ENCODE measurements around the gene CHST7. TPM values are rescaled to one million over a fixed set of nuclear protein-coding genes. Genes with fewer than 3 reads are reported as not detected.

Gene CHST7
- total and polyA plus RNA-seq, 10 of the 15 experiments (the other 5 are each of a cell fraction or from before 2014, with no cell fraction given), result 0.58 to 11.0 (median 5.4) TPM

DNA sequence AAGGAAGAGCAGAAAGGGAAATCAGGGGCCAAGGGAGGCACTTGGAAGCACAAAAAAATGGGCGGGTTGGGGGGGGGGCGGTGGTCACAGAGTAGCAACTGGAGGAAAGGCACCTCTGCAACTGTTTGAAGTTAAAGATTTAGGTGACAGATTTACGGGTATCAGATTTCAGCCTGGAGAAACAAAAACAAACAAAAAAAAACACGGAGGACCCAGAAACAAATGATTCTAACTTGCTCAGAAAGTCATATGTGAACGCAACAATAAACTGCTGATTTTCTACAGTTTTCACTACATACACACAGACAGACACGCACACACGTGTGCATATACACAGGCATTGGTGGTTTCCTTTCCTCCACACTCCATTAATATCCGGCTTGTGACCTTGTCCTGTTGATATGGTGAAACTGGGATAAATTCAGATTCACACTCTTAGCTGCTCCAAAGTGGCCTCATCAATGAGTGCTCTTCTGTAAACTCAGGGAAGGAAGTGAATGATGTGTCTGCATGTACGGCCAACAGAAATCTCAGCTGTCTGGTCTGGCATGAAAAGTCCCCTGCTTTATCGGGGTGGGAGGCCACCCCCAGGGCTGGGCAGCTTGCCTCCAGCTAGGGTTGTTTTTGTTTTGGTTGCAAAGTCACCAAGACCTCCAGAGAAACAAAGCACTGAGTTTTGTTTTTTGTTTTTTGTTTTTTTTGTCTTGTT, 54.3 kb downstream of the CHST7 start (continued):
- TF ChIP-seq JUNB (IDR thresholded peaks at IDR 0.05), result no peak
- TF ChIP-seq NFYB (IDR thresholded peaks at IDR 0.05; ENCODE audit: insufficient read depth, low read depth, low read length), result no peak
- TF ChIP-seq ZNF207 (IDR thresholded peaks at IDR 0.05; ENCODE audit: borderline replicate concordance), result no peak
- no peak for TF ChIP-seq SIN3A (IDR thresholded peaks at IDR 0.05; ENCODE audit: low read depth, low read length)
- TF ChIP-seq TCF7 (IDR thresholded peaks at IDR 0.05; ENCODE audit: borderline replicate concordance), result no peak

- H3K4me2 ChIP-seq (ENCODE audit: control insufficient read depth, insufficient read depth), result peak overlapping the region; percentile 66
- H4K20me1 ChIP-seq (ENCODE audit: control insufficient read depth, insufficient read depth), result no peaks in the 10 kb centered on the region
- ATAC-seq, result peak; percentile 94
- H3K4me1 ChIP-seq (ENCODE audit: control insufficient read depth, insufficient read depth, low read length), result peaks cover 33% of the 10 kb centered on the region
- ChIA-PET SMC1A (ENCODE audit: uncharacterized antibody, unreplicated experiment) (interaction anchor here (0.8 to 2.6 kb wide), 18 partner anchors 7 to 220 kb away, joined by 3 to 33 read pairs (median 4); no protein-coding TSS in a partner anchor), CTCF (interaction anchor here (0.6 to 2.8 kb wide), 10 partner anchors 9 to 400 kb away, joined by 3 to 14 read pairs (median 3); no protein-coding TSS in a partner anchor), RAD21 (ENCODE audit: unreplicated experiment) (interaction anchor here (0.7 to 3.0 kb wide), 17 partner anchors 9 to 91 kb away, joined by 3 to 21 read pairs (median 4); no protein-coding TSS in a partner anchor), POLR2A (interaction anchor here (0.5 to 2.5 kb wide), 11 partner anchors 9 to 877 kb away, joined by 3 to 8 read pairs (median 4); no protein-coding TSS in a partner anchor)
- in situ Hi-C loops (cut with MboI), result no loop called here
- no peaks in the 10 kb centered on the region for H3K9me3 ChIP-seq (replicated peaks; ENCODE audit: control insufficient read depth, insufficient read depth, low read length)
- DNase-seq (ENCODE audit: low read depth, low spot score), result peak; percentile 91
- intact Hi-C loops (cut with micrococcal nuclease; ENCODE audit: unreplicated experiment), result loop anchor here (1.0 to 2.0 kb wide), 3 partner anchors 8 to 82 kb away; no protein-coding TSS in a partner anchor
- H3K79me2 ChIP-seq (ENCODE audit: control insufficient read depth, insufficient read depth, low read length), result no peaks in the 10 kb centered on the region
- peak overlapping the region; percentile 56 for H3K9ac ChIP-seq (ENCODE audit: control insufficient read depth, insufficient read depth, low read length)
- FAIRE-seq, result peak; percentile 87
- no peak overlapping the region for H2AFZ ChIP-seq (ENCODE audit: control insufficient read depth, low read depth, low read length)
- no TSS peak for BruUV-seq (replicated peaks)
- peak overlapping the region; percentile 85 for H3K27ac ChIP-seq (ENCODE audit: control insufficient read depth, insufficient read depth)
- H3K4me3 ChIP-seq, result no peak overlapping the region
- H3K27me3 ChIP-seq (replicated peaks in 1 of 2; ENCODE audit: control insufficient read depth in 2 of 2, insufficient read depth in 2 of 2, low read length in 1 of 2), result no peaks in the 10 kb centered on the region
- WGBS (ENCODE audit: insufficient coverage, insufficient replicate concordance, low lambda C conversion rate, missing lambda C conversion rate), result 2% methylated on average over 6 of the region's 6 CpGs
- no peaks in the 10 kb centered on the region; a peak in 1 of 4 replicates for H3K36me3 ChIP-seq (ENCODE audit: control insufficient read depth in 2 of 2, insufficient read depth in 2 of 2, low read length in 1 of 2)
- TF ChIP-seq MTA2 (IDR thresholded peaks at IDR 0.05; ENCODE audit: low read depth), result peak; percentile 68
- TF ChIP-seq WRNIP1 (IDR thresholded peaks at IDR 0.05; ENCODE audit: borderline replicate concordance, low read depth, low read length), result no peak
- no peak; the same call in 1 of the 2 replicates for TF ChIP-seq ZNF687 (IDR thresholded peaks at IDR 0.05)
- peak; percentile 93 for TF ChIP-seq EED (IDR thresholded peaks at IDR 0.05; ENCODE audit: low read depth)
- TF ChIP-seq IRF4 (IDR thresholded peaks at IDR 0.05; ENCODE audit: low read depth, low read length), result peak; percentile 88
- TF ChIP-seq CBFB (IDR thresholded peaks at IDR 0.05; ENCODE audit: low read depth), result peak; percentile 33; the same call in 1 of the 2 replicates
- TF ChIP-seq, protein P1, sequence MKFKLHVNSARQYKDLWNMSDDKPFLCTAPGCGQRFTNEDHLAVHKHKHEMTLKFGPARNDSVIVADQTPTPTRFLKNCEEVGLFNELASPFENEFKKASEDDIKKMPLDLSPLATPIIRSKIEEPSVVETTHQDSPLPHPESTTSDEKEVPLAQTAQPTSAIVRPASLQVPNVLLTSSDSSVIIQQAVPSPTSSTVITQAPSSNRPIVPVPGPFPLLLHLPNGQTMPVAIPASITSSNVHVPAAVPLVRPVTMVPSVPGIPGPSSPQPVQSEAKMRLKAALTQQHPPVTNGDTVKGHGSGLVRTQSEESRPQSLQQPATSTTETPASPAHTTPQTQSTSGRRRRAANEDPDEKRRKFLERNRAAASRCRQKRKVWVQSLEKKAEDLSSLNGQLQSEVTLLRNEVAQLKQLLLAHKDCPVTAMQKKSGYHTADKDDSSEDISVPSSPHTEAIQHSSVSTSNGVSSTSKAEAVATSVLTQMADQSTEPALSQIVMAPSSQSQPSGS (IDR thresholded peaks at IDR 0.05; ENCODE audit: low read length), result peak; percentile 95
- no peak for TF ChIP-seq CBX3 (IDR thresholded peaks at IDR 0.05; ENCODE audit: borderline replicate concordance, low read depth)
- no peak for TF ChIP-seq ZNF622 (IDR thresholded peaks at IDR 0.05)
- peak; percentile 74; the same call in 1 of the 2 replicates for TF ChIP-seq MTA3 (IDR thresholded peaks at IDR 0.05; ENCODE audit: borderline replicate concordance, low read length)
- TF ChIP-seq SIN3A (IDR thresholded peaks at IDR 0.05; ENCODE audit: low read depth, low read length), result no peak
- no peak for TF ChIP-seq STAT1 (conservative IDR thresholded peaks at IDR 0.05)
Measured at GRCh38 chrX:46628460-46629371, 55.2 kb downstream of the CHST7 start.

All from GM12878 (cell line).